Measurements from ENCODE around the gene SLC49A4.

SLC49A4 gene

GRCh38 chr3:122930063-122930997 lies 135.5 kb downstream of the SLC49A4 start:
- no peak for DNase-seq (ENCODE audit: low spot score)

Data from hematopoietic multipotent progenitor cell treated with erythropoietin and hydrocortisone succinate and interleukin-3 and kit ligand, for 17 days (in vitro differentiated cells).